GM23338 (cell line): ENCODE results near the gene ZNF76. TPM values are rescaled to one million over a fixed set of nuclear protein-coding genes. Genes with fewer than 3 reads are reported as not detected.
"Not testable (repeated sequence)": the region's sequence is repeated elsewhere in the genome, so short reads cannot be mapped to it uniquely, and the experiment has no call there.

Source experiments
- ATAC-seq: fragments of 200-7000 bp; cut with Tn5 transposase; 3 replicates; pipeline ENCODE4 v1.9.1; 2020
- DNase-seq: peaks from one replicate; pipeline ENCODE4 v3.0.0-alpha.2; 2015; ENCODE audit warnings: low spot score
- H2AFZ ChIP-seq: fragments of 200-600 bp; sonication (generic); 2 replicates; pipeline ENCODE4 v1.8.0; 2016; ENCODE audit warnings: antibody characterized with exemption, mild to moderate bottlenecking, moderate library complexity
- H3F3A ChIP-seq: fragments of 200-600 bp; sonication (generic); replicated peaks from 2 replicates; pipeline ENCODE4 v1.8.0; 2017; ENCODE audit warnings: antibody characterized with exemption, mixed run types, low read depth
- H3K27ac ChIP-seq: fragments of 200-600 bp; sonication (generic); 2 replicates; pipeline ENCODE4 v1.6.1; 2016; ENCODE audit warnings: low read depth
- H3K27me3 ChIP-seq: fragments of 200-600 bp; sonication (generic); 2 replicates; pipeline ENCODE4 v1.8.0; 2016; ENCODE audit warnings: mild to moderate bottlenecking, mixed run types, moderate library complexity; ENCODE audit not compliant: insufficient read depth
- H3K36me3 ChIP-seq: fragments of 200-600 bp; sonication (generic); 2 replicates; pipeline ENCODE4 v1.8.0; 2016; ENCODE audit warnings: mild to moderate bottlenecking; ENCODE audit not compliant: insufficient read depth
- H3K4me1 ChIP-seq: fragments of 200-600 bp; sonication (generic); 2 replicates; pipeline ENCODE4 v1.8.0; 2016; ENCODE audit warnings: mild to moderate bottlenecking, moderate library complexity; ENCODE audit not compliant: insufficient read depth
- H3K4me2 ChIP-seq: fragments of 200-600 bp; sonication (generic); 2 replicates; pipeline ENCODE4 v1.7.1; 2017; ENCODE audit warnings: mixed run types
- H3K4me3 ChIP-seq: fragments of 200-600 bp; sonication (generic); 2 replicates; pipeline ENCODE4 v1.6.1; 2016; ENCODE audit warnings: mixed run types
- H3K79me2 ChIP-seq: fragments of 200-600 bp; sonication (generic); replicated peaks from 2 replicates; pipeline ENCODE4 v1.8.0; 2017; ENCODE audit warnings: mild to moderate bottlenecking; ENCODE audit not compliant: insufficient read depth
- H3K9me2 ChIP-seq: fragments of 200-600 bp; sonication (generic); 2 replicates; pipeline ENCODE4 v1.8.0; 2017; ENCODE audit not compliant: insufficient read depth
- H4K20me1 ChIP-seq: fragments of 200-600 bp; sonication (generic); replicated peaks from 2 replicates; pipeline ENCODE4 v1.8.0; 2017; ENCODE audit warnings: mild to moderate bottlenecking; ENCODE audit not compliant: insufficient read depth
- H3K27ac Mint-ChIP-seq: 2 replicates; pipeline ENCODE4 v1.8.0; 2020; ENCODE audit warnings: inconsistent platforms, mild to moderate bottlenecking, moderate library complexity, mixed read lengths
- H3K27me3 Mint-ChIP-seq: 3 replicates; pipeline ENCODE4 v1.8.0; 2022; ENCODE audit warnings: low read depth, mild to moderate bottlenecking, moderate library complexity, mixed read lengths, inconsistent platforms; ENCODE audit not compliant: insufficient read depth, poor library complexity
- H3K36me3 Mint-ChIP-seq: 3 replicates; pipeline ENCODE4 v1.8.0; 2021; ENCODE audit warnings: low read depth, mild to moderate bottlenecking, inconsistent platforms, moderate library complexity, mixed read lengths
- H3K4me1 Mint-ChIP-seq: 3 replicates; pipeline ENCODE4 v1.8.0; 2020; ENCODE audit warnings: mild to moderate bottlenecking, inconsistent platforms, mixed read lengths
- H3K4me3 Mint-ChIP-seq: 3 replicates; pipeline ENCODE4 v1.8.0; 2021; ENCODE audit warnings: moderate library complexity, mild to moderate bottlenecking, inconsistent platforms, mixed read lengths
- H3K9me3 Mint-ChIP-seq: 3 replicates; pipeline ENCODE4 v1.8.0; 2020; ENCODE audit warnings: moderate library complexity, mild to moderate bottlenecking, inconsistent platforms, mixed read lengths
- CREB1 ChIP-seq: fragments of 250-450 bp; sonication (Bioruptor Pico); IDR thresholded peaks from 2 replicates; pipeline ENCODE4 v1.5.0; 2020; ENCODE audit warnings: low read depth, mild to moderate bottlenecking, moderate library complexity
- CTCF ChIP-seq, 2 experiments: fragments of 200-600 bp in 1 of 2; sonication (generic) in 1 of 2; conservative IDR thresholded peaks; 2 replicates each; pipeline versions ENCODE4 v1.5.1 to v1.6.1; 2016 to 2017; ENCODE audit warnings: antibody characterized with exemption in 2 of 2, low read depth in 2 of 2, mild to moderate bottlenecking in 2 of 2, moderate library complexity in 1 of 2
- EZH2 ChIP-seq: fragments of 200-600 bp; sonication (generic); IDR thresholded peaks from one replicate; pipeline ENCODE4 v1.8.0; 2017; ENCODE audit warnings: antibody characterized with exemption, mild to moderate bottlenecking, low read depth; ENCODE audit not compliant: unreplicated experiment
- NANOG ChIP-seq: IDR thresholded peaks from 2 replicates; pipeline ENCODE4 v1.6.1; 2016; ENCODE audit warnings: antibody characterized with exemption, borderline replicate concordance
- REST ChIP-seq: IDR thresholded peaks from one replicate; pipeline ENCODE4 v1.6.1; 2018; ENCODE audit warnings: antibody characterized with exemption; ENCODE audit not compliant: unreplicated experiment
- STAT1 ChIP-seq: IDR thresholded peaks from one replicate; pipeline ENCODE4 v1.6.1; 2016; ENCODE audit warnings: antibody characterized with exemption; ENCODE audit not compliant: unreplicated experiment
- ZNF331 ChIP-seq: fragments of 250-450 bp; sonication (Bioruptor Pico); IDR thresholded peaks from 2 replicates; pipeline ENCODE4 v1.5.0; 2020; ENCODE audit warnings: low read depth, mild to moderate bottlenecking, moderate library complexity
- polyA plus RNA-seq: library from polyadenylated mRNA; unstranded; fragments of >200 nt; fragmentation: Nextera tagmentation; extraction: Ambion mirVana; gene quantifications from 2 replicates; pipeline ENCODE4 v1.2.1, GENCODE V29; 2016
- total RNA-seq: library from RNA; depleted of rRNA; stranded (reverse); fragments of >200 nt; shearing (Covaris generic); gene quantifications from 2 replicates; pipeline ENCODE4 v1.2.3, GENCODE V29; 2014

Gene ZNF76
- total and polyA plus RNA-seq, 2 experiments from 2014 or later = 12.5 to 18.8 TPM

DNA sequence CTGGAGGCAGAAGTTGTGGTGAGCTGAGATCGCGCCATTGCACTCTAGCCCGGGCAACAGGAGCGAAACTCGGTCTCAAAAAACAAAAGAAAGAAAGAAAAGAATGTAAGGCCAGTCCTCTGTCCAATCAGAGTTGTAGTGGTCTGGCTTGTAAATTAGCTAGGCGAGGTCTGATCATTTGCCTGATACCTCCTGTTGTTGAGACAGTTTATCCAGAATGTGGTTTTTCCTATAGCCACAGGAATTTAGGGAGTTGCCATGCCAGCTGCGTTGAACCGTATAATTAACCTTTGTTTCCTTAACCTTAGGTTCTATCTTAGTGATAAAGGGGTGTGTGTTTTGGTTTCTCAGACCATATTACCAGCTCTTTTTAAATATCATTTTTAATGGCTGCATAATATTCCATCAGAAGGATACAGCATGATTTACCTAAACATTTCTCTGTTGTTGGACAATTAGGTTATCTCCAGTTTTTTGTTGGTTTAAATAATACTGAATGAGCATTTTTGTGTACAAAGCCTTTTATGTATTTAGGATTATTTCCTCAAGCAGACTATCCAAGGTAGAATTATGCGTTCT lies 71.1 kb downstream of the ZNF76 start:
- Histone ChIP-seq H3K4me1 (no peaks in the 10 kb centered on the region), H3K27ac (no peak overlapping the region), H3K9me2 (no peaks in the 10 kb centered on the region), H3K36me3 (no peaks in the 10 kb centered on the region), H4K20me1 (no peaks in the 10 kb centered on the region), H3K79me2 (no peaks in the 10 kb centered on the region), H3K27me3 (no peaks in the 10 kb centered on the region), H3K4me3 (no peak overlapping the region), H2AFZ (no peak overlapping the region), H3F3A (no peaks in the 10 kb centered on the region), H3K4me2 (no peak overlapping the region)
- peaks cover 4% of the 10 kb centered on the region; the same call in 2 of the 3 replicates for H3K4me1 Mint-ChIP-seq
- no peak overlapping the region for H3K27ac Mint-ChIP-seq
- TF ChIP-seq NANOG (no peak), STAT1 (no peak)
- H3K36me3 Mint-ChIP-seq = peaks cover 3% of the 10 kb centered on the region; the same call in 2 of the 3 replicates
- H3K4me3 Mint-ChIP-seq = no peak overlapping the region
- H3K9me3 Mint-ChIP-seq = peaks cover 13% of the 10 kb centered on the region
- no peak for ATAC-seq
- DNase-seq = no peak
- peaks cover 3% of the 10 kb centered on the region for H3K27me3 Mint-ChIP-seq

- not testable (repeated sequence) for H4K20me1 ChIP-seq, H3K36me3 ChIP-seq, H3K79me2 ChIP-seq, H2AFZ ChIP-seq, H3K4me2 ChIP-seq, H3K36me3 Mint-ChIP-seq, H3K9me2 ChIP-seq, H3K27ac ChIP-seq, H3K4me3 Mint-ChIP-seq, H3K27me3 ChIP-seq, H3F3A ChIP-seq, H3K4me3 ChIP-seq, H3K4me1 ChIP-seq, H3K27me3 Mint-ChIP-seq, H3K4me1 Mint-ChIP-seq, H3K27ac Mint-ChIP-seq
- ATAC-seq (peak; percentile 68; the same call in 2 of the 3 replicates), DNase-seq (peak; percentile 55)
- peaks cover 13% of the 10 kb centered on the region for H3K9me3 Mint-ChIP-seq
Measured at GRCh38 chr6:35332074-35332887, 72.7 kb downstream of the ZNF76 start.

DNA sequence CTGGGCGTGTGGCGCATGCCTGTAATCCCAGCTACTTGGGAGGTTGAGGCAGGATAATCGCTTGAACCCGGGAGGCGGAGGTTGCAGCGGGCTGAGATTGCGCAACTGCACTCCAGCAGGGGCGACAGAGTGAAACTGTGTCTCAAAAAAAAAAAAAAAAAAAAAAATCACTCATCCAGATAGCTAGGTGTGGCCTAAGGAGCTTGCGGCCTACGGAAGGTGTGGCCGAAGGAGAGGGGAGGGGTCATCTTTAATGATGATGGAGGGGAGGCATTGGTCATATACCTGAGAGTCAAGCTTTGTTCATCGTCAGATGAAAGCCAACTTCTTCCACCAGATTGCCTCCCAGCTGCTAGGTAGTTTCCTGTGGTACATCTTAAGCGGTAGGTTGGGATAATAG lies 82.0 kb downstream of the ZNF76 start:
- peak overlapping the region; percentile 82; the same call in 1 of the 2 replicates for H3K4me3 ChIP-seq
- peaks cover 12% of the 10 kb centered on the region for H3K4me1 ChIP-seq
- H3K27me3 ChIP-seq = no peaks in the 10 kb centered on the region
- Mint-ChIP-seq H3K27me3 (peaks cover 8% of the 10 kb centered on the region), H3K4me1 (peaks cover 16% of the 10 kb centered on the region), H3K27ac (no peak overlapping the region), H3K4me3 (no peak overlapping the region; the same call in 2 of the 3 replicates), H3K9me3 (peaks cover 9% of the 10 kb centered on the region; the same call in 2 of the 3 replicates), H3K36me3 (no peaks in the 10 kb centered on the region; the same call in 2 of the 3 replicates)
- H3F3A ChIP-seq = peaks cover 5% of the 10 kb centered on the region; the same call in 1 of the 2 replicates
- H2AFZ ChIP-seq = peak overlapping the region; percentile 78
- H3K4me2 ChIP-seq = peak overlapping the region; percentile 49; the same call in 1 of the 2 replicates
- H3K9me2 ChIP-seq = no peaks in the 10 kb centered on the region
- no peaks in the 10 kb centered on the region for H3K36me3 ChIP-seq
- no peak overlapping the region for H3K27ac ChIP-seq
- peak; percentile 43 for ATAC-seq
- H4K20me1 ChIP-seq = 0 out of 2 replicates have a peak, but pooled peaks cover 3% of the 10 kb centered on the region
- DNase-seq = peak; percentile 68
- H3K79me2 ChIP-seq = peaks cover 25% of the 10 kb centered on the region
- TF ChIP-seq CREB1 (CRISPR knock-in tag) = no peak
- TF ChIP-seq EZH2 = no peak
- no peak for TF ChIP-seq CTCF (conservative IDR thresholded peaks at IDR 0.05; ENCODE audit: low read depth in 2 of 2)
- TF ChIP-seq STAT1 = no peak
- no peak for TF ChIP-seq ZNF331 (CRISPR knock-in tag)
- no peak for TF ChIP-seq REST
